NCI-H446 treated with DMSO at 0.1 percent for 48 hours (cell line): ENCODE measurements around the gene NUCKS1.
"Not testable (repeated sequence)": the region's sequence is repeated elsewhere in the genome, so short reads cannot be mapped to it uniquely, and the experiment has no call there.

Experiments used
- DNase-seq: peaks from one replicate; lab custom pipeline; 2025; lab: John Stamatoyannopoulos, UW

NUCKS1 gene

GRCh38 chr1:205729945-205730610 is 19.9 kb downstream of the NUCKS1 start:
- DNase-seq: no peak

GRCh38 chr1:205726619-205727125 is 23.3 kb downstream of the NUCKS1 start:
- DNase-seq: no peak

GRCh38 chr1:205725514-205725913 is 24.5 kb downstream of the NUCKS1 start:
- DNase-seq: no peak

- not testable (repeated sequence) for DNase-seq
These were observed 29.2 kb downstream of the NUCKS1 start for GRCh38 chr1:205720740-205721139.

- no peak for DNase-seq
These were observed 30.2 kb downstream of the NUCKS1 start for GRCh38 chr1:205719762-205720161.

GRCh38 chr1:205719015-205719414 is 31.0 kb downstream of the NUCKS1 start:
- no peak for DNase-seq

GRCh38 chr1:205716371-205717132 is 33.4 kb downstream of the NUCKS1 start:
- no peak for DNase-seq

GRCh38 chr1:205715628-205716027 is 34.4 kb downstream of the NUCKS1 start:
- no peak for DNase-seq

- DNase-seq: no peak
These were observed 35.1 kb downstream of the NUCKS1 start for GRCh38 chr1:205714906-205715246.

- no peak for DNase-seq
These were observed 35.6 kb downstream of the NUCKS1 start for GRCh38 chr1:205714190-205714905.

- peak; percentile 18 for DNase-seq
These were observed 38.6 kb downstream of the NUCKS1 start for GRCh38 chr1:205711105-205712048.

- DNase-seq: no peak
These were observed 39.5 kb downstream of the NUCKS1 start for GRCh38 chr1:205710201-205711062.

- DNase-seq: no peak
These were observed 40.3 kb downstream of the NUCKS1 start for GRCh38 chr1:205709640-205710039.

GRCh38 chr1:205709059-205709398 is 41.0 kb downstream of the NUCKS1 start:
- DNase-seq: no peak

GRCh38 chr1:205706601-205707502 is 43.1 kb downstream of the NUCKS1 start:
- DNase-seq: no peak

- no peak for DNase-seq
These were observed 45.1 kb downstream of the NUCKS1 start for GRCh38 chr1:205704903-205705302.

GRCh38 chr1:205703072-205703471 is 46.9 kb downstream of the NUCKS1 start:
- DNase-seq: no peak

GRCh38 chr1:205701891-205702290 is 48.1 kb downstream of the NUCKS1 start:
- no peak for DNase-seq

GRCh38 chr1:205701420-205701819 is 48.6 kb downstream of the NUCKS1 start:
- DNase-seq: no peak
